ENCODE results near the gene CD74. TPM values are rescaled to one million over a fixed set of nuclear protein-coding genes. Genes with fewer than 3 reads are reported as not detected.

The CD74 gene
- total and polyA plus RNA-seq, 2 of the 13 experiments (the other 11 are each of a cell fraction or from before 2014, with no cell fraction given), result 34.1 to 84.4 TPM

DNA sequence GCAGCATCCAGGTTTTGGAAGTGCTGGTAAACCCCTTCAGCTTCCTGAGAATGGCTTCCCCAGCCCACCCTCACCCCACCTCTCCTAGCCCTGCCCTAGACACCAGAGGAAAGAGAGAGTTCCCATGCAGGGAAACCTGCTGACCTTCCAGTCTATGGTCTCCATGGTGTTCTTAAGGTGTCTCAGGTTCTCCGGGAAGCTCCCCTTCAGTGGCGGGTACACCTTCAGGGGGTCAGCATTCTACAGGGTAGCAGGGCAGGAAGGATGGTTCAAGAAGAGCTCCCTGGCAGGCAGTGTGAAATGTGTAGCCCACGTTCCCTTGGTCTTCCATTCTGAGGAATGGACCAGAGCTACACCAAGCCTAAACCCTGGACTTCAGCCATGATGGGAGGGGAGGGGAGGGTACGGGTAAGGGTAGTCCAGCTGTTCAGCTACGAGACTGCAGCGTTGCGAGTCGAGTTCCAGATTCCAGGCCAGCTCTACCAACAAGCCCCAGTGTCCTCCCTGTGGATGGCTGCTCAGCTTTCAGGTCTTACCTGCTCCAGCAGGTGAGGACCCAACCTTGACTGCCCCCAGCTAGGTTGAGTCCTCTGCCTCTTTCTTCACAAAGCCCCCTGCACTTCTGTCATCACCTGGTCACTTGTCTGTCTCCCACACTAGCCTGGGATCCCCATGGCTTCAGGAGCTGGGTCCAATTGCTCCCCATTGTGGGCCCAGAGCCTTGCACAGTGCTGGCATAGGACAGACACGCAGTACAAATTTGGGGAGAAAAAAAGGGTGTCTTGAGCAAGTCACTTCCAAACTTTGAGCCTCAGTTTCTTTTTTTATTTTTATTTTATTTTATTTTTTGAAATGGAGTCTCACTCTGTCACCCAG lies 7.5 kb downstream of the CD74 start (continued):
- TF ChIP-seq NFATC3 (CRISPR knock-in tag; IDR thresholded peaks at IDR 0.05), result no peak

DNA sequence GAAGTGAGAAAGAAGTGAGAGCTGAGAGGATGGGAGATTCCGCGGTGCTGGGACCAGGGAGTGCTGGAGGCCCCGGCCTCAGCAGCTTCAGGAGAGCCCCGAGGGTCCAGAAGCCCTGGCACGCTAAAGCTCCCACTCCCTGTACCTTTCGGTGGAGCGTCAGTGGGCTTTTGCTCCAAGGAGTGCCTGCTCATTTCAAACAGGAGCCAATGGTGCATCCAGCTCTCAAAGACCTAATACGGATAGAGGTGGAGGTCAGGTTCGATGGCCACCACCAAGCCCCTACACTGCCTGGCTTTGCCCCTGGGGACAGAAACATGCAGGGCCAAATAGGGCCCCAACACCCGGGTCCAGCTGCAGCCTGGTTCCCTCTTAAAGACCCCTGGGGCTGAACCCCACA lies 8.2 kb downstream of the CD74 start:
- TF ChIP-seq AGO2 (optimal IDR thresholded peaks at IDR 0.05; ENCODE audit: low read depth, low read length) (peak; percentile 35), POLR2A (IDR thresholded peaks at IDR 0.05; ENCODE audit: insufficient read depth in 1 of 2, low read depth in 2 of 2, low read length in 2 of 2) (0 out of 4 replicates have a peak, but pooled peaks of 1 of the 2 experiments have one; percentile 9), ZNF652 (CRISPR knock-in tag; IDR thresholded peaks at IDR 0.05; ENCODE audit: borderline replicate concordance, low read depth) (no peak)
- Histone ChIP-seq H3K27me3 (ENCODE audit: control insufficient read depth in 1 of 2, insufficient read depth in 2 of 2, low read length in 2 of 2) (no peaks in the 10 kb centered on the region), H3K4me2 (ENCODE audit: low read depth, low read length) (no peak overlapping the region), H4K20me1 (ENCODE audit: insufficient read depth, low read length) (no peaks in the 10 kb centered on the region), H3K36me3 (replicated peaks in 1 of 2; ENCODE audit: control insufficient read depth in 1 of 2, insufficient read depth in 2 of 2, low read length in 2 of 2) (peaks cover 12 to 35% of the 10 kb centered on the region in 2 experiments; a peak in 4 of 5 replicates), H3K4me1 (ENCODE audit: insufficient read depth, low read length) (no peaks in the 10 kb centered on the region), H3K9ac (ENCODE audit: insufficient read depth, low read depth, low read length) (no peak overlapping the region), H3K9me3 (ENCODE audit: low read length) (no peaks in the 10 kb centered on the region), H2AFZ (ENCODE audit: low read length) (no peak overlapping the region), H3K27ac (ENCODE audit: extremely low read length, insufficient read depth, low read length) (no peak overlapping the region), H3K79me2 (ENCODE audit: insufficient read depth, low read length) (no peaks in the 10 kb centered on the region), H3K4me3 (replicated peaks in 1 of 3; ENCODE audit: insufficient read depth in 1 of 3, low read depth in 2 of 3, low read length in 3 of 3) (no peak overlapping the region)
- FAIRE-seq (no peak), ATAC-seq (peak; percentile 5; the same call in 2 of the 3 replicates), DNase-seq (ENCODE audit: low spot score) (no peak)
- POLR2A ChIA-PET, result no interaction called here
- CTCF ChIA-PET (ENCODE audit: low intra/inter-chr PET ratio, low total read pairs), result no interaction called here
- BruUV-seq (replicated peaks), result no TSS peak
- WGBS (ENCODE audit: low lambda C conversion rate), result 100% methylated on average over 6 of the region's 10 CpGs
- intact Hi-C loops (cut with micrococcal nuclease; ENCODE audit: unreplicated experiment) (no loop called here), in situ Hi-C loops (cut with HindIII; ENCODE audit: extremely low pct_ligation_motif_present, low pct_unique_long_range_greater_than_20kb) (no loop called here)

DNA sequence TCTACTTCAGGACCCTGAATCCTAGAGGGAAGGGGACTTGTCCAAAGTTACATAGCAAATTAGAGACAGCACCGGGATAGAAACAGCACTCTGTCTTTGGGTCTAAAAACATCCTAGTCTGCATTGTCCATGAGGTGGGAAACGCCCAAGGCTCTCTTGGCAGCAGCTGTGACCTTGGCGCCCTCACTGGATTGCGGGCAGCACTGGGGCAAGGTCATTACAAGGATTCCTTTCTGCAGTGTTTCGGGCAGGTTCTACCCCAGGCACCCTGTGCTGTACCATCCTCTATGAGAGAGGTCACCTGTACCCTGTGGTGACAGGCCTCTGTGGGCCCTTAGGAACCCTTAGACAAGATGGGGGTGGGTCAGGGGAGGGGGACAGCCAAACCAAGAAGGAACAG lies 8.6 kb downstream of the CD74 start:
- no TSS peak for BruUV-seq (replicated peaks)
- 98% methylated on average over 5 of the region's 5 CpGs for WGBS (ENCODE audit: low lambda C conversion rate)

More for the DNA sequence above, 8.6 kb downstream of the CD74 start:
- peaks cover 13 to 39% of the 10 kb centered on the region in 2 experiments; a peak in 4 of 5 replicates for H3K36me3 ChIP-seq (replicated peaks in 1 of 2; ENCODE audit: control insufficient read depth in 1 of 2, insufficient read depth in 2 of 2, low read length in 2 of 2)
- no peak overlapping the region for H3K27ac ChIP-seq (ENCODE audit: extremely low read length, insufficient read depth, low read length)
- no peak overlapping the region for H2AFZ ChIP-seq (ENCODE audit: low read length)
- H3K9ac ChIP-seq (ENCODE audit: insufficient read depth, low read depth, low read length), result no peak overlapping the region
- no peaks in the 10 kb centered on the region for H3K79me2 ChIP-seq (ENCODE audit: insufficient read depth, low read length)
- POLR2A ChIA-PET, result interaction anchor here (2.0 kb wide), 1 partner anchor 9 kb away, joined by 6 read pairs; the partner anchor contains the start of gene CD74
- no peak overlapping the region for H3K4me3 ChIP-seq (replicated peaks in 1 of 3; ENCODE audit: insufficient read depth in 1 of 3, low read depth in 2 of 3, low read length in 3 of 3)
- CTCF ChIA-PET (ENCODE audit: low intra/inter-chr PET ratio, low total read pairs), result no interaction called here
- in situ Hi-C loops (cut with HindIII; ENCODE audit: extremely low pct_ligation_motif_present, low pct_unique_long_range_greater_than_20kb), result no loop called here
- no peak for TF ChIP-seq JDP2 (CRISPR knock-in tag; IDR thresholded peaks at IDR 0.05; ENCODE audit: borderline replicate concordance)
- TF ChIP-seq KDM1A (CRISPR knock-in tag; IDR thresholded peaks at IDR 0.05), result no peak
- TF ChIP-seq, protein P1, sequence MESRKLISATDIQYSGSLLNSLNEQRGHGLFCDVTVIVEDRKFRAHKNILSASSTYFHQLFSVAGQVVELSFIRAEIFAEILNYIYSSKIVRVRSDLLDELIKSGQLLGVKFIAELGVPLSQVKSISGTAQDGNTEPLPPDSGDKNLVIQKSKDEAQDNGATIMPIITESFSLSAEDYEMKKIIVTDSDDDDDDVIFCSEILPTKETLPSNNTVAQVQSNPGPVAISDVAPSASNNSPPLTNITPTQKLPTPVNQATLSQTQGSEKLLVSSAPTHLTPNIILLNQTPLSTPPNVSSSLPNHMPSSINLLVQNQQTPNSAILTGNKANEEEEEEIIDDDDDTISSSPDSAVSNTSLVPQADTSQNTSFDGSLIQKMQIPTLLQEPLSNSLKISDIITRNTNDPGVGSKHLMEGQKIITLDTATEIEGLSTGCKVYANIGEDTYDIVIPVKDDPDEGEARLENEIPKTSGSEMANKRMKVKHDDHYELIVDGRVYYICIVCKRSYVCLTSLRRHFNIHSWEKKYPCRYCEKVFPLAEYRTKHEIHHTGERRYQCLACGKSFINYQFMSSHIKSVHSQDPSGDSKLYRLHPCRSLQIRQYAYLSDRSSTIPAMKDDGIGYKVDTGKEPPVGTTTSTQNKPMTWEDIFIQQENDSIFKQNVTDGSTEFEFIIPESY (CRISPR knock-in tag; IDR thresholded peaks at IDR 0.05), result peak; percentile 75
- 0 out of 4 replicates have a peak, but pooled peaks of 1 of the 2 experiments have one; percentile 12 for TF ChIP-seq POLR2A (IDR thresholded peaks at IDR 0.05; ENCODE audit: insufficient read depth in 1 of 2, low read depth in 2 of 2, low read length in 2 of 2)
- intact Hi-C loops (cut with micrococcal nuclease; ENCODE audit: unreplicated experiment), result no loop called here
- H3K9me3 ChIP-seq (ENCODE audit: low read length), result no peaks in the 10 kb centered on the region
- H3K4me1 ChIP-seq (ENCODE audit: insufficient read depth, low read length), result no peaks in the 10 kb centered on the region
- FAIRE-seq (no peak), ATAC-seq (peak; percentile 4; the same call in 1 of the 3 replicates), DNase-seq (ENCODE audit: low spot score) (no peak)
- H3K27me3 ChIP-seq (ENCODE audit: control insufficient read depth in 1 of 2, insufficient read depth in 2 of 2, low read length in 2 of 2), result no peaks in the 10 kb centered on the region
- H4K20me1 ChIP-seq (ENCODE audit: insufficient read depth, low read length), result no peaks in the 10 kb centered on the region
- H3K4me2 ChIP-seq (ENCODE audit: low read depth, low read length), result no peak overlapping the region

Data from HepG2 (cell line).